ENCODE results near the gene MRC1.
"Not testable (repeated sequence)": the region's sequence is repeated elsewhere in the genome, so short reads cannot be mapped to it uniquely, and the experiment has no call there.

MRC1 gene

DNA sequence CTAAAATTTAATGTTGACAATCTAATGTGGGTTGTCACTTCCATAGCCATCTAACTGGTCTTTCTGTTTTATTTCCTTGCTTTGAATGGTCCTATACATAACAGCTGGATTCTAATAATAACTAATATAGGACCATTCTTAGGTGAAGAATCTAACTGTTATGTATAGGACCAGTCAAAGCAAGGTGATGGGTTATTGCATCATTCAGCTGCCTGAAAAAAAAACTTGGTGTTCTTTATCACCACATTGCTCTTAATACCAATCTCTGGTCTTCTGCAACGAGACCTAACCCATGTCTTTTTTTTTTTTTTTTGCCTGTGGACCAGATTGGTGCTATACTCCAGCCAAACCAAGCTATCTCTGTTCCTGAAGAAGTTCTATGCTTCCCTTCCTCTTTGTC, 96.9 kb downstream of the MRC1 start:
- no peak for DNase-seq (ENCODE audit: low read depth)

DNA sequence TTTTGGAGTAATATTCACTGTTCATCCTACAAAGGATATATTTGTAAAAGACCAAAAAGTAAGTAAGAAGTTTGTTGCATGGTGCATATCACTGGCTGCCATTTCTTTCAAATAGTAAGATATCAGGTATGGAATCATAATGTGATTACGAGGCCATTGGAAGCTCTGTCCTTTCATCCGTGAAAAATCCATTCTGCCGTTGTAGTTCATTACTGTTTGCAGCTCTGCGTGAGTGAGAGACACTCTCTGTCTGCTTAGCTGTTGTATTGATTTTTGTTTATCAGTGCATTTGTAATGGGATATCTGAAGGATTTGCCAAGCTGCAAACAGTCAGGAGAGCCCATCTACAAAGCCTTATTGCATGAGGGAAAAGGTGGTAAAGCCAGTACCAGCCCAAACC, 98.5 kb downstream of the MRC1 start:
- DNase-seq (ENCODE audit: low read depth): no peak

DNA sequence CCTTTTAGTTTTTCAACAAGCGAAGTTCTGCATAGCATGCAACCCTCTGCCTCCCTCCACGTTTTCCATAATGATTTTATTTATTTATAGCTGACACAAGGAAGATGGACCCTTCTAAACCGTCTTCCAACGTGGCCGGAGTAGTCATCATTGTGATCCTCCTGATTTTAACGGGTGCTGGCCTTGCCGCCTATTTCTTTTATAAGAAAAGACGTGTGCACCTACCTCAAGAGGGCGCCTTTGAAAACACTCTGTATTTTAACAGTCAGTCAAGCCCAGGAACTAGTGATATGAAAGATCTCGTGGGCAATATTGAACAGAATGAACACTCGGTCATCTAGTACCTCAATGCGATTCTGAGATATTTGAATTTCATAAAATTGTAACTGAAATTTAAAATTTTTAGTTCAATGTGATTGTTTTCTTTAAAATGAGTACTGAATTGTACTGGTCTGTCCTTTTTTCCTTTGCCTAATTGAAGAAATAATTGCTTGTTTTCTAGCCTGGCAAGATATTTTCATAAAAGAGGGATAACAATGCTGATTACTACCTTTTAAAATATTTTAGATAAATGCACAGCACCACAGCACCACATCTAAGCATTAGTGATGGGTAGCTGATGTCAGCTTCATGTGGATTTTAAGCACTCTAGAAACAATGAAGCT, 101.1 kb downstream of the MRC1 start:
- DNase-seq (ENCODE audit: low read depth): no peak

DNA sequence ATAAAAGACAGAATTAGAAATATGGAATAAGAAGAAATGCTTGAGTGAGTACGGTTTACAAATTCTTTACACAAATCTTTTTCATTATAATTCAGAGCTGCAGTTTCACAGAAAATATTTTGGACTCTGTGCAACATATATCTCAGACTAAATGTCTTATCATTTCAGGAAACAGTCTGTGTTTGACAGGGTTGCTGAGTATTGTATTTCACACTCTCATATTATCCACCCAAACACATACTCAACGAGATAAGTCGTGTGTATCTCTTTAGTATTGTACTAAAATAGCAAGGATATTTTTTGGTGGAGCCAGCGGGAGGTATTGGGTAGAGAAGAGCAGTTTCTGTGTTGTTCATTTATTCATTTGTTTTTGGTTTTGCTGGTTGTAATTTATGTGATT, 103.6 kb downstream of the MRC1 start:
- DNase-seq (ENCODE audit: low read depth): no peak

DNA sequence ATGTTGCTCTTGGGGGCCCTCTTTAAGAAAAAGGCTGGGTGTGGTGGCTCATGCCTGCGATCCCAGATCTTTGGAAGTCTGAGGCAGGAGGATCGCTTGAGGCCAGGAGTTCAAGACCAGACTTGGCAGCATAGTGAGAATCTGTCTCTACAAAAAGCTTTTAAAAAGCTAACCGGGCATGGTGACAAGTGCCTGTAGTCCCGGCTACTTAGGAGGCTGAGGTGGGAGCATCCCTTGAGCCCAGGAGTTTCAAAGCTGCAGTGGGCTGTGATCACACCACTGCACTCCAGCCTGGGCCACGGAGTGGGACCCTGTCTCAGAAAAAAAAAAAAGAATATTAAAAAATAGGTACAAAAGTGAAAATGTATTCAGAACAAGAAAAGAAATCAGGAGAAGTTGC, 104.5 kb downstream of the MRC1 start:
- DNase-seq (ENCODE audit: low read depth): no peak

- no peak for DNase-seq (ENCODE audit: low read depth)
Measured at GRCh38 chr10:17914169-17915045, 105.3 kb downstream of the MRC1 start.

GRCh38 chr10:17915181-17915580, 106.0 kb downstream of the MRC1 start:
- DNase-seq (ENCODE audit: low read depth): no peak

GRCh38 chr10:17918187-17918903, 109.2 kb downstream of the MRC1 start:
- DNase-seq (ENCODE audit: low read depth): no peak

- no peak for DNase-seq (ENCODE audit: low read depth)
Measured at GRCh38 chr10:17921378-17921777, 112.2 kb downstream of the MRC1 start.

DNA sequence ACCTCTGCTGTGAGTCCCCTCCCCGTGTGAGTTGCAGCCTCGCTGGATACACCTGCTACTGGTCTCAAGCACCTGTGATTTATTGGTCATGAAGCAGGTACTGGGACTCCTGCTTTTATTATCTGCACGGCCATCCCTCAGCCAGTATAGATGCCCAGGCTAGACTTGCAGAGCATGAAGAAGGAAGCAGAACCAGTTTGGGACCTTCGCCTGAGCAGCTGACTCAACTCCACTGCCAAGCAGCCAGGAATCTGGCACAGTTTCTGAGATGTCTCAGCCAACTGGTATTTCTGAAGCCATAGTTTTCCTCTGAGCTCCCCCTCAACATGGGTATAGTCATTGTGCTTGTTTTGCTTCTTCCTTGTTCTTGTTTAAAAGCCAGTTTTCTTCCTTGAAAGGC, 114.6 kb downstream of the MRC1 start:
- DNase-seq (ENCODE audit: low read depth): no peak

DNA sequence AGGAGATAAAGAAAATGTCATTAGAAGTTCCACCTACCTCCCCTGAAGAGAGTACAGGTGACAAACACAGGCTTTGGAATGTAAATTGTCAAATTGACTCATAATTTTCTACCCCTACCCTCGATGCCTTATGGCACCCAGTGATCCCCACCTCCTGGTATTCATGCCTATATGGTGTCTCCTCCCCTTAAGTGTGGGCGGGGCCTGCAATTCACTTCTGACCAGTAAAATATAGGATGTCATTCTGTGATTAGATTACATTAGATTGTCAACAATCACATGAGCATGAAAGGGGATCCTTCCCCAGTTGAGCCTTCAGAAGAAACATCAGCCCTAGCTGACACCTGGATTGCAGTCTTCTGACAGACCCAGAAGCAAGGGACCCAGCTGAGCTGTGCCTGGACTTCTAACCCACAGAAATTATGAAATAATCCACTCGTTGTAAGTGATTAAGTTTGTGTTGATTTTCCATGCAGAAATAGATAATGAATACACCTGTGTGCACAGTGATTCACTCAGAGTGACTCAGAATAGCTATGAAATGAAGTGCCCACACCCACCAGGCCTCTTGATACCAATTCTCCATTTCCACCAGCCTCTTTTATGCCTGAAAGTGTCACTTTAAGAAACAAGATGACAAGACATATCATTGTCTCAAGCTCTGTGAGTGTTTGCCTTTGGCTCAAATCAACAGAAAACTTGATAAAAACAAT, 134.0 kb downstream of the MRC1 start:
- DNase-seq (ENCODE audit: low read depth): no peak

DNA sequence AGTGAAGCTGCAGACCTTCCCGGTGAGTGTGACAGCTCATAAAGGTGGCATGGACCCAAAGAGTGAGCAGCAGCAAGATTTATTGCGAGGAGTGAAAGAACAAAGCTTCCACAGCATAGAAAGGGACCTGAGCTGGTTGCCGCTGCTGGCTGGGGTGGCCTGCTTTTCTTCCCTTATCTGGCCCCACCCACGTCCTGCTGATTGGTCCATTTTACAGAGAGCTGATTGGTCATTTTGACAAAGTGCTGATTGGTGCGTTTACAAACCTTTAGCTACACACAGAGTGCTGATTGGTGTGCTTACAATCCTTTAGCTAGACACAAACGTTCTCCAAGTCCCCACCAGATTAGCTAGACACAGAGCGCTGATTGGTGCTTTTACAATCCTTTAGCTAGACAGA, 141.1 kb downstream of the MRC1 start:
- not testable (repeated sequence) for DNase-seq (ENCODE audit: low read depth)

GRCh38 chr10:17950726-17951125, 141.6 kb downstream of the MRC1 start:
- no peak for DNase-seq (ENCODE audit: low read depth)

GRCh38 chr10:17951868-17952371, 142.8 kb downstream of the MRC1 start, which contains the start of gene SLC39A12:
Gene SLC39A12 (plus strand): TSS chr10:17951918. CDS start chr10:17953277, 1,359 bp downstream.
- DNase-seq (ENCODE audit: low read depth): no peak

DNA sequence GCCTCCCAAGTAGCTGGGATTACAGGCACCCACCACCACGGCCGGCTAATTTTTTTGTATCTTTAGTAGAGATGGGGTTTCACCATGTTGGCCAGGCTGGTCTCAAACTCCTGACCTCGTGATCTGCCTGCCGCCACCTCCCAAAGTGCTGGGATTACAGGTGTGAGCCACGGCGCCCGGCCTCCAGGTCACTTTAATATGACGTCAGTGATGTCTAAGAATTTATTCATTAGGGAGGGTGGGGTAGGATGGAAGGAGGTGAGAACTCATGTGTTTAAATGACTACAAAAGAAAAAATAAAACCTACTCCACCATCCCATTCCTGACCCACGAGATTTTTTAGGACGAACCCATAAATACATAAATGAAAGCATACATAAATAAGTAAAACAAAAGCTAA, 145.2 kb downstream of the MRC1 start:
- not testable (repeated sequence) for DNase-seq (ENCODE audit: low read depth)

DNA sequence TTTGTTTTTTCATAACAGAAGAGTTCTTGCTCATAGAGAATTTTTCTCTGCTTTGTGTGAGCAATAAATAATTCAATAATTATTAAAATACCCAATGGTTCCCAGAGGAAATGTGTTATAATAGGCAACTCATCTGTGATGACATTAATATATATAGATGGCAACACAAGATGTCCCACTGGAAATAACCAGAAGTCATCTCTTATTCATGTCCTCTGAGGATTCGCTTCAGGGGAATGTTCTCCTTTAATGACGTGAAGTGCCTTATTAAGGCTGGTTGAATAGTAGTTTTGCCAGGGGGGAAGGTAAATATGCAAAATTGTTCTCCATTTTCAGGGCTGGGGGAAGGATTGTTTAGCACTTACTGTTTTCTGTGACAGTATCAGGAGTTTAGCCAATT, 145.7 kb downstream of the MRC1 start:
- no peak for DNase-seq (ENCODE audit: low read depth)

- no peak for DNase-seq (ENCODE audit: low read depth)
Measured at GRCh38 chr10:17958049-17958448, 148.9 kb downstream of the MRC1 start.

DNA sequence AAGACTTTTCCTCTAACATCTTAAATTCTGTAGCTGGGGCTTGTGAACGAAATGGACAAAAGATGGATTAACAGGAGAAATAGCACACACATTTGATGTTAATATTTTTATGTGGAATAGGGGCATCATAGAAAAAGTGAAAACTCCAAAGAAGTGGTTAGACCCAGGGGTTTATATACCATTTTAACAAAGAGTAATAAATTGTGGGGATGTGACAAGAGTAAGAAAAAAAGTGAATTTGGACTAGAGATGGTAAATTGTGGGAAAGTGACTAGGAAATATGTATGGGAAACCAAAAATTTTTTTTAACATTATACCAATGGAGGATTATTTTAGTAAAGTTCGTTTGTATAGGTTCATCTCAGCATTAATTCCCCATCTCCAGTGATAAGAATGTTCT, 150.7 kb downstream of the MRC1 start:
- DNase-seq (ENCODE audit: low read depth): no peak

Measured in activated T-cell treated with anti-CD3 and anti-CD28 coated beads for 48 hours (primary cell).